ENCODE results near the gene TMEM37.
A peak's percentile ranks its signal among the peaks of the same experiment; 100 is the strongest.
"Not testable (repeated sequence)": the region's sequence is repeated elsewhere in the genome, so short reads cannot be mapped to it uniquely, and the experiment has no call there.

The TMEM37 gene, protein sequence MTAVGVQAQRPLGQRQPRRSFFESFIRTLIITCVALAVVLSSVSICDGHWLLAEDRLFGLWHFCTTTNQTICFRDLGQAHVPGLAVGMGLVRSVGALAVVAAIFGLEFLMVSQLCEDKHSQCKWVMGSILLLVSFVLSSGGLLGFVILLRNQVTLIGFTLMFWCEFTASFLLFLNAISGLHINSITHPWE

DNA sequence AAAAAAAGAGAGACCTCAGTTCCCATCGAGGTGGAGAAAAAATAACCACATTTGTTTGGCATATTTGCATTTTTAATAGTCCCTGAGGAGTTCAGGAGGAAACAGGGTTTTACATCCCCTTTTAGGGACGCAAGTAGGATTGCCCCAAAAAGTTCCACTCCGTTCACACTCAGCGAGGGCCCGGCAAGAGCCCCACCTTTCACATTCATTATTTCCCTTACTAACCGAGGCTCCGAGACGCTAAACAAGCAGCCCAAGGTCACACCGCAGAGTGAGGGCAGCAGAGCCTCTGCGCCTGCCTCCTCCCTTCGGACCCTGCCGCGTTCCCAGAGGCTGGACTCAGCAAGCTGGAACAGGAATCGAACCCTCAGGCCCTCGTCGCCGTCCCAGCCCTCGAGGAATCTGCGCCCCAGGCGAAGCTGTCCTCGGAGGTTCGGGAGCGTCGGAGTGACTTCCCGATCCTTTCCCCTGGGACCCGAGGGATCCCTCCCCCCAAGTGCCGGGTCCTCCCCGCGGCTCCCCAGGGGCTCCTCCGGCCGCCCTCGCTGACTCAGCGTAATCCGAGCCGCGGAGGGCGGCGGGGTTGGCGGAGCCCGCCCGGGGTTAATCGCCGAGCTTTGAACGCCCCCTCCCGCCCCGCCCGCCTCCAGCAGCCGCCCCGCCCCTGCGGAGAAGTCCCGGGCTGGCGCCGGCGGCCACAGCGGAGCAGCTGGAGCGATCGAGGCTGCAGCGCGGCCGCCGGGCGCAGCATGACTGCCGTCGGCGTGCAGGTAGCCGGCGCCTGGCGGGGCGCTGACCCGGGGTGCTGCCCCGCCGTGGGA, at the start of gene TMEM37:
Gene TMEM37 (plus strand): TSS at position 700 of the 821 bp plus-strand sequence. CDS start 50 bp downstream, at position 750.
- DNase-seq (ENCODE audit: low read depth), result peak; percentile 65

DNA sequence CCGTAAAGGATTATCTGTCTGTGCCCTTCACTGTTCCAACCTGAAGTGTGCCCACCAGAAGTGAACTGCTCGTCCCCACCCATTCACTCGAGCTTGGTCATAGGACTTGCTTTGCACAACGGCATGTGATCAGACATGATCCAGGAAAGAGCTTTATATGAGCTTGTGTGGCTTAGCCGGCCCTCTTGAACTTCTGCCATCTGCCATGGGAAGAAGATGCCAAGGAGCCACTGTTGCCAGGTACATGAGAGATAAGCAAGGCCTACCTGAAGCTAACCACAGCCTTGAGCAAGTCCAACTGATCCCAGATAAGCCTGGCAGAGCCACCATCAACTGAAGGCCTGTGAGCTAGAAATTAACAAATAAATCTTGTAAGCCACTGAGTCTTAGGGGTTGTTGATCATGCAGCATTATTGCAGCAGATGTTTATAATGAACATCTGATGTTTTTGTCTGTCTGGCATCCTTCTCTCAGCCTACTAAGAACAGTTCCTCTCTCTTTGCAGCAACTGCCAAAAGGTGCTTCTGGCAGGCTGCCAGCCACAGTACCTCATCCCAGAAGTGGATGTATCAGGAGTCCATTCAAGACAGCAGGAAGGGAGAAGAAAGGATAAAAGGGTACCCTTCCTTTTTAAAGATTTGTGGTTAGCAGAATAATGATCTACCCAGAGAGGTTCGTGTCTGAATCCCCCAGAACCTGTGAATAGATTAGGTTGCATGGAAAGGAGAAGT, 48.1 kb upstream of the TMEM37 start:
- DNase-seq (ENCODE audit: low read depth), result no peak

DNA sequence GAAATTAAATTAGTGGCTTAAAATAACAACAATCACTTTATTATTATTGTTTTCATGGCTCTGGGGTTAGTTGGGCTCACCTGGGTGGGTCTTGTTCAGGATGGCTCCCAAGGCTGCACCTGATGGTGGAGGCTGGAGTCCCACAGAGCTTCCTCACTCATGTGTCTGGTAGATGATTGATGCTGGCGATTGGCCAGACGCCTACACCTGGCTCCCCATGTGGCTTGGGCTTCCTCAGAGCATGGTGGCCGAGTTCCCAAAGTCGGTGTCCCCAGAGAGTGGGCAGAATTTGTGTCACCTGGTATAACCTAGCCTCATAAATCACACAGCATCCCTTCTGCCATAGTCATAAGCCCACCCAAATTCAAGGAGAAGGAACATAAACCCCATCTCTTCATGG, 46.7 kb upstream of the TMEM37 start:
- DNase-seq (ENCODE audit: low read depth), result no peak

DNA sequence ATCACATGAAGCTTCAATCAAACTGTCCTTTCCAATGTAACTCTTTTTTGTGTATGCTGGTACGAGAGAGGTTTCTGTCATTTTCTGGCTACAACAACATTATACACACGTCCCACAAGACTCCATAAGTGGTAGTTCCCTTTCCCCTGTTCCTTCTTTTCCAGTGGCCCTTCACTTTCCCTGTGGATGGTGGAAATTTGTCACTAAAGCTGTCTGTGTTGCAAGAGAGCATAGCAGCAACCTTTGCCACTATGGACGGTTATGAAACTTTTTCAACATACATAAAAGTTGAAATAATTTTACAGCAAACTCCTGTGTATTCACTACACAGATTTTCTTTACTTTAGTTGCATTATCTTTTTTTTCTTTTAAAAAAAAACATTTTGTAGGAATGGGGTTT, 46.2 kb upstream of the TMEM37 start:
- DNase-seq (ENCODE audit: low read depth), result no peak

DNA sequence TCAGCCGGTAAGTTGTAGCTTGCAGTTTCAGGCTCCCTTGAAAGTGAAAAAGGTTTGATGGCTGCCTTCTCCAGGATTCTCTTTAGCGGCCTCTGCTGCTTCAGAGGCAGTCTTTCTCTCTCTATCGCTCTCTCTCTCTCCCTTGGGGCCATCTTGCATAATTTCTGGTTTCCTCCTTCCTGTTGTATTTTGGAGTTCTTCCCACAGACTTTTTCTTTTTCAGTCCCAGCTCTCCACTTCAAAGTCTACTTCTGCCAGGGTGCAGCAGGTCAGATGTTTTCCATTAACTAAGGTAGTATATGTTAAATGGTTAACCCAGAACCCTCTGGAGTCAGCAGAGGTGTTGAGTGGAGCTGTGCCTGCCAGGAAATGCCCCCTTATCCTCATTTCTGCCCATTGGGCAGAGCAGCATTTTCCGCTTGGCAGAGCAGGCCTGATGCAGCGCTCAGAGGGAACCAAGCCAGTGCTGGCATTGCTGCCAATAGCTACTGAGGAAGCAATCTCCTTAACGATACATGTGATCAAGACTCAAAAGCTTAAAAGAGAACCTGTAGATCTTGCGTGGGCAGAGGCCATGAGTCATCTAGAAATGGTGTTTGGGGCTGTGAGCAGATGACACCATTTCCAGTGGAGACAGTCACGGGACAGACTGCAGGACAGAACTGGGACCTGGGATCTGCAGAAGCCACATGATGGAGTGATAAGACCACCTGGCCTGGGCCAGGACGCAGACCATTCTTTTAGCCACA, 44.1 kb upstream of the TMEM37 start:
- peak; percentile 88 for DNase-seq (ENCODE audit: low read depth)

DNA sequence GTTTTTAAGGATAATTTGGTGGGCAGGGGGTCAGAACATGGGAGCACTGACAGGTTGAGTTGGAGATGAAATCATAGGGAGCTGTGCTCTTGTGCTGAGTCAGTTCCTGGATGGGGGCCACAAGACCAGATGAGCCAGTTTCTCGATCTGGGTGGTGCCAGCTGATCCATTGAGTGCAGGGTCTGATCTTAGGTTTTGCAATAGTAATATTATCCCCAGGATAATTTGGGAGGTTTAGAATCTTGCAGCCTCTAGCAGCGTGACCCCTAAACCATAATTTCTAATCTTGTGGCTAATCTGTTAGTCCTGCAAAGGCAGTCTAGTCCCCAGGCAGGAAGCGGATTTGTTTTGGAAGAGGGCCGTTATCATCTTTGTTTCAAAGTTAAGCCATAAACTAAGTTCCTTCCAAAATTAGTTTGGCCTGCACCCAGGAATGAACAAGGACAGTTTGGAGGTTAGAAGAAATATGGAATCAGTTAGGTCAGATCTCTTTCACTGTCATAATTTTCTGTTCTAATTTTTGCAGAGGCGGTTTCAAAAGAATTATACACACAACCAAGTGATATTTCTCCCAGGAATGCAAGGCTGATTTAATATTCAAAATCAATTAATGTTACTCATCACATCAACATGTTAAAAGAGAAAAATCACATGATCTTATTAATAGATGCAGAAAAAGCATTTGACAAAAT, 41.9 kb upstream of the TMEM37 start:
- peak; percentile 77 for DNase-seq (ENCODE audit: low read depth)

DNA sequence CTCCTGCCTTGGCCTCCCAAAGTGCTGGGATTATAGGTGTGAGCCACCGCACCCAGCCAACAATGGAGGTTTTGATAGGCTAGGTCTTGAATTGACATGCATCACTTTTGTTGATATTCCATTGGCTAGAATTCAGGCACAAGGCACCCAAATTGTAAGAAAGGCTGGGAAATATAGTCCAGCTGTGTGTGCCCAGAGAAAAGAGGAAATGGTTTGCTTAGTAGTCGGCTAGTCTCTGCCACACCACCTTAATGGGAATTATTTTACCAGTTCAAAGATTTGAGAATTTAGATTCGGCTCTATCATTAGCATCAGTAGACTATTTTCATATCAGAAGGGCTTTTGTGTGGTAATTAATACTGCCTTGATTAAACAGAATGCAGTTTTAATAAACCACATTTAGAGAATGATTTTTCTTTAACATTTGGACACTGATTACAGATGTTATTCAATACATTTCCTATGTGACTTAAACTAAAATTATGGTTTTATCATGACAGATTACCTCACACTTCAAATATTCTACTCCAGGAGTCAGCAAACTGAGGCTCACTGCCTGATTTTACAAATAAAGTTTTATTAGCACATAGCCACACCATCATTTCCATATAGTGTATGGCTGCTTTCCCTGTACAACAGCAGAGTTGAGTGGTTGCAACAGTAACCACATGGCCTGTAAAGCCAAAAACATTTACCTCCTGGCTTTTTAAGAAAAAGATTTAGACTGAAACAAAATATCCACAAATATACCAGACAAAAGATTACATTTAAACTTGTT, 37.5 kb upstream of the TMEM37 start:
- DNase-seq (ENCODE audit: low read depth), result no peak

DNA sequence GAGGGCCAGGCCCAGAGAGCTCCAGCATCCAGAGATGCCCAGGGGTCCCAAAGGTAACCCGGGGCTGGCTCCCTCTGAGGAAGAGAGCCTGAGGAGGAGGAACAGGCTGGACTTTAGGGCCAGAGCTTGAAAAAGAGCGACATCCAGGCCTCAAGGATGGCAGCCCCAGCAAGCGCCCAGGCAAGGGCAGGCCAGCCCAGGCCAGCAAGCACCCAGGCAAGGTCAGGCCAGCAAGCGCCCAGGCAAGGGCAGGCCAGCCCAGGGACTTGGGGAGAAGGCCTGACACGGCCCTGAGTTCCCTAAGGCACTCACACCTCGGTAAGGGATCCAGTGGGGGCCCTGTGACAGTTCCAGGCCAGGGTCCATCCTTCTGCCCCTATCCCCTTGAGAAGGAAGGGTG, 34.5 kb upstream of the TMEM37 start:
- no peak for DNase-seq (ENCODE audit: low read depth)

DNA sequence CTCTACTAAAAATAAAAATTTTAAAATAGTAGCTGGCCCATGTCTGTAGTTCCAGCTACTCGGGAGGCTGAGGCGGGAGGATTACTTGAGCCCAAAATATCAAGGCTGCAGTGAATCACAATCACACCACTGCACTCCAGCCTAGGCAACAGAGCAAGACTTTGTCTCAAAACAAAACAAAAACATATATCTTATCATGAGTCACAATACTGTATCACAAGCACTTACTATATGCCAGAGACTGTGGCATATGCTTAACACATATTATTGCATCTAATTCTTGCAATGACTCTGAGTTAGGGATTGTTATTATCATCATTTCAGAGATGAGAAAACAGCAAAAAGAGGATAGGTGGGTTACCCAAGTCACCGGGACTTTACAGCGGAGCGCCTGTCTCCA, 29.5 kb upstream of the TMEM37 start:
- DNase-seq (ENCODE audit: low read depth), result no peak

DNA sequence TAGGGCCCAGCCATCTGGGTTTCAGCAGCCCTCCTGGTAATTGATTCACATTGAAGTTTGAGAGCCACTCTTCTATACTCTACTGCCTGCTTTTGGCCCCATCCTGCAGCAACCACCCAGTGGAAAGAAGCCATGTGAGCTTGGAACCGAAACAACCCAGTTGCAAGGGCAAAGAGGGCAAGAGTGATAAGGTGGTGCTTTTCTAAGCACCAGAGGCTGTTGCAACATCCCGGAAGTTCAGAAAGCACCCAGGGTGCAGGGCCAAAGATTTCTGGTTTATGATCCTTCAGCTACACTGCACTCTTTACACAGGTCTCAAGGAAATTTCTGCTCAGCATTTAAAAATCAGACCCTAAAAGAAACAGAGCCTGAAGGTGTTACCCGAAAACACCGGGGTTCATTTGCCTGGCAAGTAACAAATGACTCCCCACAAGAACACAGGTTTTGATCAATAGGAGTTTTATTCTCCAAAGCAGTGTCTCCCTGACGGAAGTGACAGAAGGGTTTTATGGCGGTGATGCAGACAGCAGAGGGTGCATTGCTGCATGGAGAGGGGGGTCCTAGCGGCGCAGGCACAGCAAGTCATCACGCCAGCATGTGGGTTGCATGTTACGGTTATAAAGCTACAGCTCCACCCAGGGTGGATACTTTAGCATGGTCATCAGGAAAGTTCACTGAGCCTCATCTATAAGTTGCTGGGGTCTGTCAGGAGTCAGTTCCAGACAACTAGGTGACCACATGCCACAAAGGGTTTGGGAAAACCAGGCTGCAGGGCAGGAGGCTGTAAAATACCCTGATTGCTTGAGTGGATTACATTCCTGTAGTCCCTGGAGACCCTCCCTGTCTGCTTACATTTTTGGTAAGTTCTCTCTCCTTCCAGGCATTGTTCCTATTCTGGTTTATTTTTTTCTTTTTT, 28.8 kb upstream of the TMEM37 start:
- DNase-seq (ENCODE audit: low read depth), result no peak

DNA sequence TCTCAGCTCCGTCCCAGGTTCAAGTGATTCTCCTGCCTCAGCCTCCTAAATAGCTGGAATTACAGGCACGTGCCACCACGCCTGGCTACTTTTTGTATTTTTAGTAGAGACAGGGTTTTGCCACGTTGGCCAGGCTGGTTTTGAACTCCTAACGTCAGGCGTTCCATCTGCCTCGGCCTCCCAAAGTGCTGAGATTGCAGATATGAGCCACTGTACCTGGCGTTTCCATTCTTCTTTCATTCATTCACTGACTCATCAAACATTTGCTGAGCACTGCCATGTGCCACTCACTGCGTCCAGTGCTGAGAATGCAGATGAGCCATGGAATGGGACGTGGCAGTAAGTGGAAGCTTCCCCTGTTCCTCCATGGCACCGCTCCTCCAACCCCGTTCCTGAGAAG, 28.0 kb upstream of the TMEM37 start:
- DNase-seq (ENCODE audit: low read depth), result not testable (repeated sequence)

DNA sequence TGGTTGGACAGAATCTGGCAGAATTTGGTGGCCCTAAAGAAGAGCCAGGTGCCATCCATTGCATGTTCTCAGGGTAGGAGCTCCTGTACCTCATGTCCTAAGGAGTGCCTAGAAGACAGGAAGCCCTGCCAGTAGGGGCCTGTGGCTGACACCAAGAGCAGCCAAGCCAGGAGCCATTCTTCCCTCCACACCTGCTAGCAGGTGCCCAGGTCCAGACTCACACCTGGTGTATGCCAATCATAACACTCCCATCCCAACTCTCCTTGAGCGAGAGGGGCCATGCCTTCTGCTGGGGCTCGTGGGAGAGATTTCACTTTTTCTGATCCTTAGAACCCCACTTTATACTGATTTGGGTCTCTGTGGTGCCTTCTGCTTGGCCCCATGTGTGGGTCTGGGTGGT, 26.5 kb upstream of the TMEM37 start:
- DNase-seq (ENCODE audit: low read depth), result no peak

DNA sequence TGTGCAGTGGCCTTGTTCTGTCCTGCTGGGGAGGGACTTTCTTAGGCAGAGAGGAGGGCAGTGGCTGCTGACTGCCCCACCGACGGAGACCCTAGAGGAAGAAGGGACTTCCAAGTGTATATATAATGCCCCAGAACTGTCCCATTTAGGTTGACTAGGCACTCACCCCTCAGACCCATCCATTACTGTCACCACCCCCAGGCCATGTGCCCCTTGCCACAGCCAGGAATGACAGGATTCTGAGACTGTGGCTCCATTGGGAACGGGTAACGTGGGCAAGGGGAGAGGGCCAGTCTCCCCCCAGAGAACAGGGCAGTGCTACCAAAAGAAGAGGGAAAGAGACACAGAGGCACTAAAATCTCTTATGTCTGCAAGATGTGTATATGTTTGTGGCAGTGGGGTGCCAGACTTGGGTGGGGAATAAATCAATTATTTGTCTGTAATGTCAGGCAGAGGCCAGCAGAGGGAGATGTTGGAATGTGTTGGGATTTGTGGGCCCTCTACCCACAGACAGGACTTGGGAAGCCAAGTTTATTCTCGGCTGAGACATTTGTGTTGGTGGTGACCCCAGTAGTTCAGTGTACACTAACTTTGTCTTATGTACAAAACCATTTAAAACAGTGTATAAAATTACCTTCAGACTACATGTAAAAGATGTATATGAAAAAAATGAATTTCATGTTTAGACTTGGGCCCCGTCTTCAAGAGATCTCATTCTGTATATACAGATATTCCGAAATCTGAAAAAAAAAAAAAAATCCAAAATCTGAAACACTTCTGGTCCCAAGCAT, 24.0 kb upstream of the TMEM37 start:
- peak; percentile 49 for DNase-seq (ENCODE audit: low read depth)

DNA sequence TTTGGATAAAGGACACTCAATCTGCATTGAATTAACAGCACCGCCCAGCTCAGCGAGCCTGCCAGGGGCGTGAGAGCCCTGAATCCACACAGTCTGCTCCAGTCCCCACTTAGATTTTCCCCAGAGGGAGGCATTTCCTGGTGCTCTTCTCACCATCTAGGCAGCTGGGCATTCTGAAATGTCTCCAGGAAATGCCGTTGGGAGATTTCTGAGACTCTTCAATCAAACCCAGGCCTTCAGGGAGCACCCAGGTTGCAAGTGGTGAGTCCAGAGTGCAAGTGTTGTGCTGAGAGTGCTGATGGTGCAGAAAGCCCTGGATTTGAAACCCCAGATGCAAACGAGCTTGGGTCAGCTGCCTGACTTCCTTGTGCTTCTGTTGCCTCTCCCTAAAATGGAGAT, 23.4 kb upstream of the TMEM37 start:
- no peak for DNase-seq (ENCODE audit: low read depth)

DNA sequence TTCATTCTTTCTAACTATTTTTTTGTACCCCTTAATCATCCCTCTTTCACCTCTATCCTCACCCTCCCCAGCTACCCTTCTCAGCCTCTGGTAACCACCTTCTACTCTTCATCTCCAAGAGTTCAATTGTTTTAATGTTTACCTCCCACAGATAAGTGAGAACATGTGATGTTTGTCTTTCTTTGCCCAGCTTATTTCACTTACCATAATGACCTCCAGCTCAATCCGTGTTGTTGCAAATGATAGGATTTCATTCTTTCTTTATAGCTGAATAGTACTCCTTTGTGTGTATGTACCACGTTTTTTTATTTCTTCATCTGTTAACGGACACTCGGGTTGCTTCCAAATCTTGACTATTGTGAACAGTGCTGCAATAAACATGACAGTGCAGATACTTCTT, 22.1 kb upstream of the TMEM37 start:
- no peak for DNase-seq (ENCODE audit: low read depth)

DNA sequence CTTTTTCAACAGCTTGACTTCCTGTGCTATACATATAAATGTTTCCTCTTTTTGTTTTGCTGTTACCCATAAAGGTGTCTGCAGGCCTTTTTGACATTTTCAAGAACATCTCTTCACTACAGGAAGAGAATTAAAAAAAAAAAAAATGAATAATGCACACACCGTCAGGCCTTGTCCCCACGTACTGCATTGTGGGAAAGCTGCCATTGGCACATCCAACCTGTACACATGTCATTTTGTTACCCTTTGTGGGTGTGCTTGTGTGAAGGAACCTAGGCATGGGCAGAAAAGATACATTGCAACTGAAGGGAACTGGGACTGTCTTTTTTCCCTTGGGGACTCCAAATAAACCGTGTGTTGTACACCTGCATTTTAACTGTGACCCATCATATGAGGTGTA, 16.8 kb upstream of the TMEM37 start:
- no peak for DNase-seq (ENCODE audit: low read depth)

DNA sequence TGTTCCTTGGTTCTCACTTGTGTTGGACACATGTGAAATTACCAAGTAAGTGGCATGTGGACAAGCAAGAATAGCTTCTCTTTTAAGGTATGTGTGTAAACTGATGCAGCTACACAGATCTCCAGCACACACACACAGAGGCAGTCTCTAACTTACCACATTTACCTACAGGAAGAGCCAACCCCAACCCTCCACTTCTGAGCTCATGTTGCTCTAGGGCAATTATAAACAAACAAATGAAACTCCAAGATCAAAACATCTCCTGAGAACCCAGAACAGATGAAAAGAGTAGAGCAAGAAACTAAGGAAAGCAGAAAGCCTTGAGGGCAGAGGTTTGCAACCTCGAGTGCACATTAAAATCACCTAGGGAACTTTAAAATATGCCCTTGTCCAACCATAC, 16.0 kb upstream of the TMEM37 start:
- DNase-seq (ENCODE audit: low read depth), result no peak

DNA sequence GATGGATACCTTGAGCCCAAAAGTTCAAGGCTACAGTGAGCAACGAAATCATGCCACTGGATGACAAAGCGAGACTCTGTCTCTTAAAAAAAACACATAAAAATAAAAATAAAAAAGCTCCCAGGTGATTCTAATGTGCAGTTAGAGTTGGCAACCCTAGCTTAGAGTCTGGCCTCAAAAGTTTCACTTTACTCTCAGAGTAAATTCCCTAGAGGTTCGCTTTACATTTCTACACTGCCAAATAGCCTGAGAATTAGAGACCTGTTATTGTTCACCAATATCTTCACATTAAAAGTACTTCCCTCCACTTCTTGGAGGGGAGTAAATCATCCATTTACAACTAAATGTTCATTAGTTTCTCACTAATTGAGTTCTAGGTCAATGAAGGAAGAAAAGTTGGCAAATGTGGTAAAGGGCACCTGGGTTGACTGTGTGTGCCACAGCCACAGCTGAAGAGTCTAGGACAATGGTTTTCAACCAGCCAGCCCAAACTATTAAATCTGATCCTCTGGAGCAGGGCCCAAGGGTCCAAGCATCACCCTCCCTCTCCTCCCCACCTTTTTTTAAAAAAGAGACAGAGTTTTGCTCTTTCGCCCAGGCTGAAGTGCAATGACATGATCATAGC, 15.2 kb upstream of the TMEM37 start:
- no peak for DNase-seq (ENCODE audit: low read depth)

DNA sequence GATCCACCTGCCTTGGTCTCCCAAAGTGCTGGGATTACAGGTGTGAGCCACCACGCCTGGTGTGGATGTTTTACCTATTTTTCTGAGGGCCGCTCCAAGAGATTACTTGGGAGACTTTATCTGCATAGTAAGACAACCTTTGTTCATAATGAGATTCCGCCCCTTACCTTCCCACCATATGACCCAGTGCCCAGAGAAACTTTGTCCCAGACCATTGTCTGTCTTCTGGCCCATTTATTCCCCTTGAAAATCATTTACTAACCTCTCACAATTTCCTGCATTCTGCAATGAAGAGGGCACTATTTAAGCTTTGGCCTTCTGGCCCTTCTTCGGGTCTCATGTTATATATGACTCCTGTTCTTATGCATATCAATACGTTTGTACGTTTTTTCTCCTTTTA, 13.7 kb upstream of the TMEM37 start:
- no peak for DNase-seq (ENCODE audit: low read depth)

All from fibroblast of gingiva (primary cell).